Measurements from ENCODE around the gene UTP25.
A peak's percentile ranks its signal among the peaks of the same experiment; 100 is the strongest.

GRCh38 chr1:209860293-209860881 lies 32.6 kb downstream of the UTP25 start:
- peak; percentile 47 to 67 (median 54) for TF ChIP-seq CTCF (IDR thresholded peaks at IDR 0.05)
- TF ChIP-seq POLR2A (IDR thresholded peaks at IDR 0.05): no peak

Data from ovary (tissue), 3 donors.